Measurements from ENCODE around the gene DELE1.

GRCh38 chr5:141952020-141952419 lies 28.3 kb downstream of the DELE1 start:
- no peak for TF ChIP-seq CTCF (IDR thresholded peaks at IDR 0.05)
- no peak for TF ChIP-seq EP300 (IDR thresholded peaks at IDR 0.05)
